ENCODE results near the gene B3GALT6. TPM values are rescaled to one million over a fixed set of nuclear protein-coding genes. Genes with fewer than 3 reads are reported as not detected.

Gene B3GALT6
- total RNA-seq, 1 donor from 2014 or later = 8.3 TPM

- ATAC-seq (no peak), DNase-seq (ENCODE audit: missing footprints) (peak; percentile 60)
- intact Hi-C loops (cut with DNase I) = no loop called here
These were observed 31.8 kb upstream of the B3GALT6 start for GRCh38 chr1:1199961-1200875.

DNA sequence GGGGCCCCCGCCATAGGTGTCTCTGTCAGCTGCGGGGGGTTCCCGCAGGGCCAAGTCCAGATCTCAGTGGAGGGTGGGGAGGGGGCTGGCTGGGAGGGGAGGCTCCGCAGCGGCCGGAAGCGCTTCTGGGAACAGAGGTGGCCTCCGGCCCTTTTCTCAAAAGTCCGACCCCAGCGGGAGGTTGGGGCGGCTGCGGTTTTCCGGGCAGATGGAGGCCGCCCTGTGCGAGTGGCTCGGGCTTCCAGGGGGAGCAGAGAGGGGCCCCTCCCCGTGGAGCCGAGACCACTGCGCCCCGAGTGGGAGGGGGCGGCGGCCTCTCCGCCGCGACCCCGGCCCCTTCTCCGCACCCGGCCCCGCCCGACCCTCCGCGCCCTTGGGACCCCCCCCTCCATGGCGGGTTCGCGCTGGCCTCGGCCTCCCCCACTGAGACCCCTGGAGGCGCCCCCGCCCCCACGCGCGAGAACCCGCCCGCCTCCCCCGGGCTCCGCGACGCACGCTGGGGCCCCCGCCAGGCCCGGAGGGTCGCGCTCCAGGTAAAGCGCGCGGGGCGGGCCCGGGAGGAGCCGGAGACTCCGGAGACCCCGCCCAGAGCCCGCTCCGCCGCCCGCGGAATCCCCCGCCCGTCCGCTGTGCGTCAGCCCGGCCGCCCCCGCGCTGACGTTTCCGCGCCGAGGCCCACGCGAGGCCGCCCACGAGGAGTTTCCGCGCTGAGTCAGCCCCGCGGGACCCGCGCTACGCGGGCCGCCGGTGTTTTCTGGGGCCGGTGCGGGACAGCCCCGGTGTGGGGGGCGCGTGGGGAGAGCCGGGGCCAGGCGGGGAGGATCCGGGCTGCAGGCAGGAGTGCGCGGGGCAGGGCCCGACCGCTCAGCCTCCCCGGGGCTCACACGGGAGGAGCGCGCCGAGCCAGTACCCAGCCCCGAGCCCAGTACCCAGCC lies 30.9 kb upstream of the B3GALT6 start:
- peak; percentile 67 for DNase-seq (ENCODE audit: missing footprints)

DNA sequence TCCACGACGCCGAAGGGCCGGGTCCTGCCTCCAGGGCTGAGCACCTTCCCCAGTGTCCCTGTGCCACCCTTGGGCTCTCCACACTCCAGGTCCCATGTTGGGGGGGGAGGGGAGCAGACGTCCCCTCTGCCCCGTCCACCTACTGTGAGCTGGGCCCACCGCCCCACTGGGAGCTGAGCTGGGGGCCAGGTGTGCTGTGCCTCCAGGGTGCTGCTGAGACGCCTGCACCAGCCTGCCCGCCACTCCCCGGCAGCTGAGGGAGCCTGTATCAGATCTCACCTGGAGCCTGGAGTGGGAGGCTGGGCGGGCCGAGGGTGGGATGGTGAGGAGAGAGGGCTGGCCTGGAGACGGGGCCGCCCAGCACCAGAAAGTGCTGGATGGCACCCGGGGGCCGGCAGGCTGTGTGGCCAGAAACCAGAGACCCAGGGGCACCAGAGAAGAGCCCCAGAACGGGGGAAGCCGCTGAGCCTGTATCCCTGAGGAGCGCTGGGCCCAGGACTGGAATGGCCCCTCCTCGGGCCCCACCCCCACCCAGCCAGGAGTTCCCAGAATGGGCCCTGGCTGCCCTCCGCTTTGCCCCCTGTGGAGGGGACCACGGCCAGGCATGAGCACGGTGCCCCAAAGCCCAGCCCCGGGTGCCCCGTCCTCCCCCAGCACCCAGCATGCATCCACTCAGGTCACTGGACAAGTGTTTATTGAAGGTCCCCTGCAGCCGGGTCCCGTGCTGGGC lies 29.0 kb upstream of the B3GALT6 start:
- DNase-seq (ENCODE audit: missing footprints) (peak; percentile 63), ATAC-seq (no peak)
- intact Hi-C loops (cut with DNase I) = no loop called here

More for the DNA sequence above, 30.9 kb upstream of the B3GALT6 start:
- intact Hi-C loops (cut with DNase I) = no loop called here
- peak; percentile 36 for ATAC-seq

- ATAC-seq = no peak
- intact Hi-C loops (cut with DNase I) = no loop called here
These were observed 28.2 kb upstream of the B3GALT6 start for GRCh38 chr1:1203561-1204424.

GRCh38 chr1:1204425-1204920 lies 27.6 kb upstream of the B3GALT6 start:
- intact Hi-C loops (cut with DNase I) = no loop called here
- DNase-seq (ENCODE audit: missing footprints) (peak; percentile 41), ATAC-seq (no peak)

More at GRCh38 chr1:1203561-1204424, 28.2 kb upstream of the B3GALT6 start:
- DNase-seq (ENCODE audit: missing footprints) = peak; percentile 67

DNA sequence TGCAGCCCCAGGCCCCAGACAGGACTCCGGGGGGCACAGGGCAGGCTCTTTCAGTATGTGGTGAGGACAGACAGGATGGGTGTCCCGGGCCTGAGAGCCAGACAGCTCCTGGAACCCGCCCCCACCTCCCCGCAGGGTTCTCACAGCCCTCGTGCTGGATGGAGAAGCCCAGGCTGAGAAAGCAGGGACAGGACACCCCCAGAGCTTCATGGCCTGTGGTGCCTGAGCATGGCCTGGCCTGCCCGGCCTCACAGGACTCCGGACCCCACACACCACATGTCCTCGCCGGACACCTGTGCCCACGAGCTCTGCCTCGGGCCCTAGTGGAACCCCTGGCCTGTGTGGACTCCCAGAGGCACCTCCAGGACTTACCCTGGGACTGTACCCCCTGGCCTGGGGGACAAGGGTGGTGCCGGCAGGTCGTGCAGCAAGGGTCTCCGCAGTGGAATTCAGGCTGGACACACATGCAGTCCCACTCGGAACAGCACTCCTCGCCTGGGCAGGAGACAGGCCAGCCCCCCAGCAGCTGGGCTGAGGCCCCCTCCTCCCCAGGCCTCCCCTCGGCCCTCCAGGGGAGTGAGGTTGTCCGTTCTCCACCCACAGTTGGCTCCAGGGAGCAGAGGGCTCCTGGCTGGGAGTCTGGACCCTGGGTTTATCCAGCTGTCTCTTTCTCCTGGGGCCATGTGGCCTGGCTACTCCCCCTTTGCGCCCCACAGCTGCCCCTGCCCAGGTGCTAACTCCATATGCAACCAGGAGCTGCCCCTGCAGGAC lies 26.9 kb upstream of the B3GALT6 start:
- intact Hi-C loops (cut with DNase I) = no loop called here

GRCh38 chr1:1205769-1206375 lies 26.2 kb upstream of the B3GALT6 start:
- intact Hi-C loops (cut with DNase I) = no loop called here
- no peak for ATAC-seq
- DNase-seq (ENCODE audit: missing footprints) = peak; percentile 53

More for the DNA sequence above, 26.9 kb upstream of the B3GALT6 start:
- no peak for ATAC-seq
- DNase-seq (ENCODE audit: missing footprints) = peak; percentile 48

GRCh38 chr1:1206376-1206965 lies 25.6 kb upstream of the B3GALT6 start, which contains the start of gene TNFRSF18:
Gene TNFRSF18 (minus strand): TSS chr1:1206592. CDS start chr1:1206571, 21 bp downstream.
- ATAC-seq (no peak), DNase-seq (ENCODE audit: missing footprints) (peak; percentile 44)
- intact Hi-C loops (cut with DNase I) = no loop called here

- intact Hi-C loops (cut with DNase I) = no loop called here
- no peak for ATAC-seq
- peak; percentile 23 for DNase-seq (ENCODE audit: missing footprints)
These were observed 25.0 kb upstream of the B3GALT6 start for GRCh38 chr1:1206966-1207531.

GRCh38 chr1:1207571-1207892 lies 24.5 kb upstream of the B3GALT6 start:
- intact Hi-C loops (cut with DNase I) = no loop called here
- DNase-seq (ENCODE audit: missing footprints) (no peak), ATAC-seq (no peak)

- intact Hi-C loops (cut with DNase I) = no loop called here
- ATAC-seq (no peak), DNase-seq (ENCODE audit: missing footprints) (peak; percentile 50)
These were observed 23.2 kb upstream of the B3GALT6 start for GRCh38 chr1:1208713-1209433.

DNA sequence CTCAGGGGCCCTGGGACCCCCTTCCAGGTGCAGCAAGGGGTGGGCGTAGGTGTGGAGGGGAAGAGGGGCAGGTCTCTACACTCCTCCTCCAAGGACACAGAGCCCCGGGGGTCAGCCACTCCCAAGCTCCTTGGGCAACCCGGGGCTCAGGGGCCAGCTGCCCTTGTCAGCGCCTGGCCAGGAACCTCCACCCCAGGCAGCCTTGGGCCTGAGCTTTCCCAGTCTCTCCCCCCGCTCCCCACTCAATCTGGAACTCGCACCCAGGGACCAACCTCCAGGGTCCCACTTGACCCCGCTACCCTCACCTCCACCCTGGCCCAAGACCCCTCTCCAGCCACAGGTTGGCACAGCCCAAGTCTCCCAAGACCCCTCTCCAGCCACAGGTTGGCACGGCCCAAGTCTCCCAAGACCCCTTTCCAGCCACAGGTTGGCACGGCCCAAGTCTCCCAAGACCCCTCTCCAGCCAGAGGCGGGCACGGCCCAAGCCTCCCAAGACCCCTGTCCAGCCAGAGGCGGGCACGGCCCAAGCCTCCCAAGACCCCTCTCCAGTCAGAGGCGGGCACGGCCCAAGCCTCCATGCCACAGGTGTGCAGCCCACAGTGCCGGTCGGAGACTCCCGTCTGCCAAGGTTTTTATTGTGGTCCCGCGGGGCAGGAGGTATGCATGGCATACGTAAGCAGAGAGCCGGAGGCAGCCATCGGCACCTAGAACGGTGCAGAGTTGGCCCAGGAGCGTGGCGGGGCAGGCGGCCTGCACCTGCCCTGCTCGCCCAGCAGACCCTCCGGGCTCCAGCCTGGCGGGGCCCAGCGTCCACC lies 21.1 kb upstream of the B3GALT6 start:
- intact Hi-C loops (cut with DNase I) = no loop called here
- ATAC-seq = no peak
- DNase-seq (ENCODE audit: missing footprints) = peak; percentile 45

- peak; percentile 41 for DNase-seq (ENCODE audit: missing footprints)
- no peak for ATAC-seq
- intact Hi-C loops (cut with DNase I) = no loop called here
These were observed 20.2 kb upstream of the B3GALT6 start for GRCh38 chr1:1211541-1212441.
